GM23248 (cell line): Measurements from ENCODE around the gene NBEA.

ENCODE experiments used
- EZH2 ChIP-seq: fragments of 200-600 bp; sonication (generic); IDR thresholded peaks from 2 replicates; pipeline ENCODE4 v1.6.1; 2018; ENCODE audit warnings: antibody characterized with exemption, mild to moderate bottlenecking; ENCODE audit not compliant: insufficient read depth, poor library complexity, severe bottlenecking
- EZH2phosphoT487 ChIP-seq: fragments of 200-600 bp; sonication (generic); IDR thresholded peaks from 2 replicates; pipeline ENCODE4 v1.6.1; 2018; ENCODE audit warnings: antibody characterized with exemption, moderate library complexity, mild to moderate bottlenecking, low read depth; ENCODE audit not compliant: insufficient read depth

DNA sequence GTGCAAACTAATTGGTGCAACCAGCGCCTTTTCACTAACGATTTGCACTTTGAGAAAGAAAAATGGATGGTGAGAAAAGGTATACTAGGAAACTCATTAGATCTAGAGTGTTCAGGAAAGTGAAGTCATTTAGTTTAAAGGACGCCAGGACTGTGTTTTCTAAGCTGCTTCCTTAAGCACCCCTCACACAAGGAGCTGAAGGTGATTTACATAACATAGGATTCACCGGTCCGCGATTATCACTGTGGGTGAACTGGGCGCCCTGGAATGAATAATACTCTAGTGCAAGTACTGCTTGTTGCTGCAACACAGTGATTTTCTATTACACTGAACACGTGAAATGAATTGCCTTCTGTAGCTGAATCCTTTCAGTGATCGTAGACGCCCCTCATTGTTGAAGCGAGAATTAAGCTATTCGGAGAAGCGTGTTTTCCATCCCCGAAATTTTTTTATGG is 537.0 kb downstream of the NBEA start:
- TF ChIP-seq EZH2 (no peak), EZH2phosphoT487 (no peak)
